ENCODE measurements around the gene FTSJ3. TPM values are rescaled to one million over a fixed set of nuclear protein-coding genes. Genes with fewer than 3 reads are reported as not detected.
"Not testable (repeated sequence)": the region's sequence is repeated elsewhere in the genome, so short reads cannot be mapped to it uniquely, and the experiment has no call there.

FTSJ3 gene
- total and polyA plus RNA-seq, 2 donors (not counting 1 experiment from before 2014, with no cell fraction given) = 37.8 to 61.8 TPM

DNA sequence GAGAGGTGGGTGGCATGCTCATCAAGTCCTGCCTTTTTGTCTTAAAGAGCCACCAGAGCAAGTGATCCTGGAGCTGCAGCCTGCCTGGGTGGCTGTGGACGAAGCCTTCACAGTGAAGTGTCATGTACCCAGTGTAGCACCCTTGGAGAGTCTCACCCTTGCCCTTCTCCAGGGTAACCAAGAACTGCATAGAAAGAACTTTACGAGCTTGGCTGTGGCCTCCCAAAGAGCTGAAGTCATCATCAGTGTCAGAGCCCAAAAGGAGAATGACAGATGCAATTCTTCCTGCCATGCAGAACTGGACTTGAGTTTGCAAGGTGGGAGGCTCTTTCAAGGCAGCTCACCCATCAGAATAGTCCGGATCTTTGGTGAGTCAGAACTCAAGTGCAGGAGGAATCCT, 31.8 kb upstream of the FTSJ3 start:
- Histone ChIP-seq H3K79me2 (ENCODE audit: control insufficient read depth, insufficient read depth, low read length) (no peaks in the 10 kb centered on the region), H3K27me3 (ENCODE audit: control insufficient read depth, insufficient read depth, low read length) (peaks cover 20% of the 10 kb centered on the region), H2AFZ (ENCODE audit: low read length) (no peak overlapping the region), H3K9ac (ENCODE audit: insufficient read depth, low read length) (no peak overlapping the region), H3K9me3 (ENCODE audit: control insufficient read depth, insufficient read depth, low read depth, low read length) (no peaks in the 10 kb centered on the region), H3K4me1 (ENCODE audit: control insufficient read depth, extremely low read depth, insufficient read depth, low read length) (no peaks in the 10 kb centered on the region), H3K4me2 (ENCODE audit: extremely low read depth, insufficient read depth, low read length) (no peak overlapping the region), H3K27ac (ENCODE audit: insufficient read depth, low read length) (no peak overlapping the region), H3K4me3 (replicated peaks in 1 of 4; ENCODE audit: control extremely low read depth in 1 of 4, insufficient read depth in 1 of 4, low read depth in 3 of 4, low read length in 4 of 4) (no peak overlapping the region), H3K36me3 (ENCODE audit: control insufficient read depth, insufficient read depth, low read length) (no peaks in the 10 kb centered on the region), H4K20me1 (ENCODE audit: control insufficient read depth, extremely low read depth, insufficient read depth, low read length) (no peaks in the 10 kb centered on the region)
- TF ChIP-seq CTCF (conservative IDR thresholded peaks at IDR 0.05 in 1 of 2, IDR thresholded peaks at IDR 0.05 in 1 of 2; ENCODE audit: low read depth in 1 of 2, low read length in 2 of 2) (no peak), EZH2 (IDR thresholded peaks at IDR 0.05; ENCODE audit: low read length, missing control alignments) (no peak)
- no peak for DNase-seq (ENCODE audit: low read depth in 2 of 2)

- H3K27me3 ChIP-seq (ENCODE audit: control insufficient read depth, insufficient read depth, low read length) = peaks cover 20% of the 10 kb centered on the region
- not testable (repeated sequence) for DNase-seq (ENCODE audit: low read depth in 2 of 2); H3K4me1 ChIP-seq (ENCODE audit: control insufficient read depth, extremely low read depth, insufficient read depth, low read length); H3K4me3 ChIP-seq (replicated peaks in 1 of 4; ENCODE audit: control extremely low read depth in 1 of 4, insufficient read depth in 1 of 4, low read depth in 3 of 4, low read length in 4 of 4); H3K9ac ChIP-seq (ENCODE audit: insufficient read depth, low read length); H2AFZ ChIP-seq (ENCODE audit: low read length); H4K20me1 ChIP-seq (ENCODE audit: control insufficient read depth, extremely low read depth, insufficient read depth, low read length); H3K79me2 ChIP-seq (ENCODE audit: control insufficient read depth, insufficient read depth, low read length); H3K36me3 ChIP-seq (ENCODE audit: control insufficient read depth, insufficient read depth, low read length); H3K9me3 ChIP-seq (ENCODE audit: control insufficient read depth, insufficient read depth, low read depth, low read length); H3K4me2 ChIP-seq (ENCODE audit: extremely low read depth, insufficient read depth, low read length); H3K27ac ChIP-seq (ENCODE audit: insufficient read depth, low read length)
Observed at GRCh38 chr17:63856425-63856824, 29.0 kb upstream of the FTSJ3 start.

GRCh38 chr17:63855185-63855584, 27.7 kb upstream of the FTSJ3 start:
- no peak overlapping the region for H3K27ac ChIP-seq (ENCODE audit: insufficient read depth, low read length)
- no peak for DNase-seq (ENCODE audit: low read depth in 2 of 2)

More at GRCh38 chr17:63855185-63855584, 27.7 kb upstream of the FTSJ3 start:
- H3K4me2 ChIP-seq (ENCODE audit: extremely low read depth, insufficient read depth, low read length) = no peak overlapping the region
- no peak overlapping the region for H3K9ac ChIP-seq (ENCODE audit: insufficient read depth, low read length)
- H4K20me1 ChIP-seq (ENCODE audit: control insufficient read depth, extremely low read depth, insufficient read depth, low read length) = no peaks in the 10 kb centered on the region
- H3K27me3 ChIP-seq (ENCODE audit: control insufficient read depth, insufficient read depth, low read length) = peaks cover 20% of the 10 kb centered on the region
- H3K4me1 ChIP-seq (ENCODE audit: control insufficient read depth, extremely low read depth, insufficient read depth, low read length) = no peaks in the 10 kb centered on the region
- H2AFZ ChIP-seq (ENCODE audit: low read length) = no peak overlapping the region
- H3K79me2 ChIP-seq (ENCODE audit: control insufficient read depth, insufficient read depth, low read length) = no peaks in the 10 kb centered on the region
- H3K9me3 ChIP-seq (ENCODE audit: control insufficient read depth, insufficient read depth, low read depth, low read length) = no peaks in the 10 kb centered on the region
- no peak for TF ChIP-seq CTCF (conservative IDR thresholded peaks at IDR 0.05 in 1 of 2, IDR thresholded peaks at IDR 0.05 in 1 of 2; ENCODE audit: low read depth in 1 of 2, low read length in 2 of 2)
- TF ChIP-seq EZH2 (IDR thresholded peaks at IDR 0.05; ENCODE audit: low read length, missing control alignments) = no peak
- H3K4me3 ChIP-seq (replicated peaks in 1 of 4; ENCODE audit: control extremely low read depth in 1 of 4, insufficient read depth in 1 of 4, low read depth in 3 of 4, low read length in 4 of 4) = no peak overlapping the region
- no peaks in the 10 kb centered on the region for H3K36me3 ChIP-seq (ENCODE audit: control insufficient read depth, insufficient read depth, low read length)
